ENCODE measurements around the gene YY1.
"Not testable (repeated sequence)": the region's sequence is repeated elsewhere in the genome, so short reads cannot be mapped to it uniquely, and the experiment has no call there.

DNA sequence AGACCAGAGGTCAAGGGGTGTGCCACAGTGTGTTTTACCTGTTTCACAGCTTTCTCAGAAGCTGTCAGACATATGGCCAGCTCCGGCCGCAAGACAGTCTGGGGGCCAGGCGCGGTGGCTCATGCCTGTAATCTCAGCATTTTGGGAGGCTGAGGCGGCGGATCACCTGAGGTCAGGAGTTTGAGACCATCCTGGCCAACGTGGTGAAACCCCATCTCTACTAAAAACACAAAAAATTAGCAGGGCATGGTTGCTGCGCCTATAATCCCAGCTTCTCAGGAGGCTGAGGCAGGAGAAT lies 49.0 kb downstream of the YY1 start:
- TF ChIP-seq, protein P1, sequence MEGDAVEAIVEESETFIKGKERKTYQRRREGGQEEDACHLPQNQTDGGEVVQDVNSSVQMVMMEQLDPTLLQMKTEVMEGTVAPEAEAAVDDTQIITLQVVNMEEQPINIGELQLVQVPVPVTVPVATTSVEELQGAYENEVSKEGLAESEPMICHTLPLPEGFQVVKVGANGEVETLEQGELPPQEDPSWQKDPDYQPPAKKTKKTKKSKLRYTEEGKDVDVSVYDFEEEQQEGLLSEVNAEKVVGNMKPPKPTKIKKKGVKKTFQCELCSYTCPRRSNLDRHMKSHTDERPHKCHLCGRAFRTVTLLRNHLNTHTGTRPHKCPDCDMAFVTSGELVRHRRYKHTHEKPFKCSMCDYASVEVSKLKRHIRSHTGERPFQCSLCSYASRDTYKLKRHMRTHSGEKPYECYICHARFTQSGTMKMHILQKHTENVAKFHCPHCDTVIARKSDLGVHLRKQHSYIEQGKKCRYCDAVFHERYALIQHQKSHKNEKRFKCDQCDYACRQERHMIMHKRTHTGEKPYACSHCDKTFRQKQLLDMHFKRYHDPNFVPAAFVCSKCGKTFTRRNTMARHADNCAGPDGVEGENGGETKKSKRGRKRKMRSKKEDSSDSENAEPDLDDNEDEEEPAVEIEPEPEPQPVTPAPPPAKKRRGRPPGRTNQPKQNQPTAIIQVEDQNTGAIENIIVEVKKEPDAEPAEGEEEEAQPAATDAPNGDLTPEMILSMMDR (IDR thresholded peaks at IDR 0.05; ENCODE audit: borderline replicate concordance, extremely low read depth, low read length, poor library complexity, severe bottlenecking) = not testable (repeated sequence)
- not testable (repeated sequence) for TF ChIP-seq EZH2 (IDR thresholded peaks at IDR 0.05; ENCODE audit: borderline replicate concordance, low read depth, low read length, severe bottlenecking)
